Measurements from ENCODE around the gene QARS1.

The QARS1 gene

GRCh38 chr3:49120096-49120437 is 15.5 kb upstream of the QARS1 start:
- no peak for DNase-seq

- no peak for DNase-seq
These were observed 14.9 kb upstream of the QARS1 start for GRCh38 chr3:49119439-49119838.

GRCh38 chr3:49119036-49119435 is 14.5 kb upstream of the QARS1 start:
- DNase-seq = no peak

GRCh38 chr3:49112262-49112661 is 7.7 kb upstream of the QARS1 start:
- DNase-seq = no peak

- DNase-seq = no peak
These were observed 6.8 kb upstream of the QARS1 start for GRCh38 chr3:49111347-49111746.

- DNase-seq = no peak
These were observed 6.2 kb upstream of the QARS1 start for GRCh38 chr3:49110780-49111179.

- no peak for DNase-seq
These were observed 3.8 kb upstream of the QARS1 start for GRCh38 chr3:49108346-49108745.

- no peak for DNase-seq
These were observed 518 bp downstream of the QARS1 start for GRCh38 chr3:49104052-49104426.

- no peak for DNase-seq
These were observed 4.4 kb downstream of the QARS1 start for GRCh38 chr3:49100046-49100615.

GRCh38 chr3:49098910-49099630 is 5.5 kb downstream of the QARS1 start:
- no peak for DNase-seq

GRCh38 chr3:49098429-49098828 is 6.1 kb downstream of the QARS1 start:
- no peak for DNase-seq

- peak; percentile 99 for DNase-seq
These were observed 10.4 kb downstream of the QARS1 start, which contains the start of gene QRICH1 for GRCh38 chr3:49093853-49094767. Gene QRICH1 (minus strand): TSS chr3:49094071. CDS start chr3:49077017, 17,054 bp downstream.

- peak; percentile 75 for DNase-seq
These were observed 11.4 kb downstream of the QARS1 start for GRCh38 chr3:49092938-49093852.

- no peak for DNase-seq
These were observed 23.1 kb downstream of the QARS1 start for GRCh38 chr3:49081429-49081828.

- DNase-seq = no peak
These were observed 25.3 kb downstream of the QARS1 start for GRCh38 chr3:49079270-49079669.

- DNase-seq = no peak
These were observed 27.9 kb downstream of the QARS1 start for GRCh38 chr3:49076646-49077045.

- DNase-seq = no peak
These were observed 28.4 kb downstream of the QARS1 start for GRCh38 chr3:49076116-49076515.

- no peak for DNase-seq
These were observed 46.5 kb downstream of the QARS1 start for GRCh38 chr3:49058011-49058410.

GRCh38 chr3:49057268-49057667 is 47.3 kb downstream of the QARS1 start:
- DNase-seq = no peak

GRCh38 chr3:49054344-49054862 is 50.2 kb downstream of the QARS1 start:
- DNase-seq = no peak

- peak; percentile 17 for DNase-seq
These were observed 51.0 kb downstream of the QARS1 start for GRCh38 chr3:49053543-49053942.

Data from MV-4-11 (cell line).